ENCODE measurements around the gene KDM4B. TPM values are rescaled to one million over a fixed set of nuclear protein-coding genes. Genes with fewer than 3 reads are reported as not detected.

KDM4B gene
- total and polyA plus RNA-seq, 4 donors, result 3.2 to 19.7 (median 12.9) TPM

GRCh38 chr19:4965061-4965460 lies 3.9 kb upstream of the KDM4B start (continued):
- no peak for TF ChIP-seq REST (IDR thresholded peaks at IDR 0.05)
- TF ChIP-seq GABPA (IDR thresholded peaks at IDR 0.05 in 1 of 2, conservative IDR thresholded peaks at IDR 0.05 in 1 of 2), result no peak
- TF ChIP-seq HNF4G (IDR thresholded peaks at IDR 0.05), result no peak
- no peak for TF ChIP-seq HNF4A (conservative IDR thresholded peaks at IDR 0.05)
- no peak for TF ChIP-seq JUND (IDR thresholded peaks at IDR 0.05)
- TF ChIP-seq RAD21 (IDR thresholded peaks at IDR 0.05), result no peak

- Histone ChIP-seq H3K27me3 (ENCODE audit: control insufficient read depth in 4 of 4, insufficient read depth in 4 of 4, low read length in 3 of 4) (no peaks in the 10 kb centered on the region), H3K9me3 (ENCODE audit: control insufficient read depth in 4 of 4, low read length in 3 of 4) (no peaks in the 10 kb centered on the region), H3K27ac (ENCODE audit: low read depth in 1 of 2, low read length in 2 of 2) (no peak overlapping the region), H3K36me3 (ENCODE audit: control insufficient read depth in 4 of 4, insufficient read depth in 3 of 4, low read depth in 1 of 4, low read length in 3 of 4) (no peaks in the 10 kb centered on the region), H3K4me3 (ENCODE audit: low read depth in 1 of 3, low read length in 3 of 3) (no peak overlapping the region), H3K9ac (ENCODE audit: low read depth in 1 of 2, low read length in 2 of 2) (no peak overlapping the region), H3K4me1 (ENCODE audit: control insufficient read depth in 4 of 4, insufficient read depth in 4 of 4, low read length in 3 of 4) (peaks cover 5 to 25% (median 21%) of the 10 kb centered on the region in 4 donors)
- no peak for DNase-seq (ENCODE audit: low spot score)
- 93% methylated on average over 6 of the region's 6 CpGs for WGBS
- TF ChIP-seq JUND (IDR thresholded peaks at IDR 0.05) (no peak), NR2F2 (IDR thresholded peaks at IDR 0.05) (no peak), FOXA1 (IDR thresholded peaks at IDR 0.05) (no peak), HNF4A (conservative IDR thresholded peaks at IDR 0.05) (no peak), YY1 (IDR thresholded peaks at IDR 0.05) (no peak), RAD21 (IDR thresholded peaks at IDR 0.05) (no peak), EGR1 (IDR thresholded peaks at IDR 0.05; ENCODE audit: low read depth in 2 of 2) (no peak), FOXA2 (IDR thresholded peaks at IDR 0.05) (no peak), REST (IDR thresholded peaks at IDR 0.05) (no peak), MAX (IDR thresholded peaks at IDR 0.05) (no peak), HNF4G (IDR thresholded peaks at IDR 0.05) (no peak), TAF1 (conservative IDR thresholded peaks at IDR 0.05) (no peak), RXRA (IDR thresholded peaks at IDR 0.05) (no peak)
- TF ChIP-seq, protein P1, sequence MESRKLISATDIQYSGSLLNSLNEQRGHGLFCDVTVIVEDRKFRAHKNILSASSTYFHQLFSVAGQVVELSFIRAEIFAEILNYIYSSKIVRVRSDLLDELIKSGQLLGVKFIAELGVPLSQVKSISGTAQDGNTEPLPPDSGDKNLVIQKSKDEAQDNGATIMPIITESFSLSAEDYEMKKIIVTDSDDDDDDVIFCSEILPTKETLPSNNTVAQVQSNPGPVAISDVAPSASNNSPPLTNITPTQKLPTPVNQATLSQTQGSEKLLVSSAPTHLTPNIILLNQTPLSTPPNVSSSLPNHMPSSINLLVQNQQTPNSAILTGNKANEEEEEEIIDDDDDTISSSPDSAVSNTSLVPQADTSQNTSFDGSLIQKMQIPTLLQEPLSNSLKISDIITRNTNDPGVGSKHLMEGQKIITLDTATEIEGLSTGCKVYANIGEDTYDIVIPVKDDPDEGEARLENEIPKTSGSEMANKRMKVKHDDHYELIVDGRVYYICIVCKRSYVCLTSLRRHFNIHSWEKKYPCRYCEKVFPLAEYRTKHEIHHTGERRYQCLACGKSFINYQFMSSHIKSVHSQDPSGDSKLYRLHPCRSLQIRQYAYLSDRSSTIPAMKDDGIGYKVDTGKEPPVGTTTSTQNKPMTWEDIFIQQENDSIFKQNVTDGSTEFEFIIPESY (IDR thresholded peaks at IDR 0.05), result no peak
These were observed 2.3 kb upstream of the KDM4B start for GRCh38 chr19:4966591-4966990.
